Liver (tissue), 9 donors: Measurements from ENCODE around the gene CCDC63. TPM values are rescaled to one million over a fixed set of nuclear protein-coding genes. Genes with fewer than 3 reads are reported as not detected.
"Not testable (repeated sequence)": the region's sequence is repeated elsewhere in the genome, so short reads cannot be mapped to it uniquely, and the experiment has no call there.

Experiments used
- DNase-seq: peaks from one replicate; pipeline ENCODE4 v3.0.0-alpha.2; 2017; ENCODE audit warnings: low spot score
- H3K27ac ChIP-seq, 2 donors: one replicate each; pipeline ENCODE4 v1.7.0; 2013; ENCODE audit warnings: inconsistent platforms in 2 of 2, low read length in 2 of 2, control low read depth in 1 of 2, low read depth in 1 of 2, mild to moderate bottlenecking in 1 of 2
- H3K27me3 ChIP-seq, 4 donors: one replicate each; pipeline versions ENCODE4 v1.6.1 to v1.7.0; 2013; ENCODE audit warnings: low read length in 3 of 4, inconsistent platforms in 1 of 4, mild to moderate bottlenecking in 1 of 4, moderate library complexity in 1 of 4; ENCODE audit not compliant: control insufficient read depth in 4 of 4, insufficient read depth in 4 of 4
- H3K36me3 ChIP-seq, 4 donors: one replicate each; pipeline versions ENCODE4 v1.6.1 to v1.7.0; 2013; ENCODE audit warnings: low read length in 3 of 4, mild to moderate bottlenecking in 3 of 4, low read depth in 1 of 4, moderate library complexity in 1 of 4; ENCODE audit not compliant: control insufficient read depth in 4 of 4, insufficient read depth in 3 of 4
- H3K4me1 ChIP-seq, 4 donors: one replicate each; pipeline versions ENCODE4 v1.6.1 to v1.7.0; 2013; ENCODE audit warnings: low read length in 3 of 4, mild to moderate bottlenecking in 3 of 4, moderate library complexity in 1 of 4; ENCODE audit not compliant: control insufficient read depth in 4 of 4, insufficient read depth in 4 of 4
- H3K4me3 ChIP-seq, 3 donors: one replicate each; pipeline versions ENCODE4 v1.6.1 to v1.7.0; 2013; ENCODE audit warnings: low read length in 3 of 3, control low read depth in 1 of 3, low read depth in 1 of 3, mild to moderate bottlenecking in 1 of 3
- H3K9ac ChIP-seq, 2 donors: one replicate each; pipeline ENCODE4 v1.7.0; 2013; ENCODE audit warnings: low read length in 2 of 2, mild to moderate bottlenecking in 2 of 2, moderate library complexity in 2 of 2, control low read depth in 1 of 2, low read depth in 1 of 2
- H3K9me3 ChIP-seq, 4 donors: one replicate each; pipeline versions ENCODE4 v1.6.1 to v1.7.0; 2013; ENCODE audit warnings: low read length in 3 of 4; ENCODE audit not compliant: control insufficient read depth in 4 of 4
- EGR1 ChIP-seq, 2 donors: IDR thresholded peaks; 2 replicates each; pipeline ENCODE4 v1.6.1; 2016 to 2018; ENCODE audit warnings: antibody characterized with exemption in 2 of 2, low read depth in 2 of 2
- FOXA1 ChIP-seq: IDR thresholded peaks from 2 replicates; pipeline ENCODE4 v1.6.1; 2016; ENCODE audit warnings: antibody characterized with exemption
- FOXA2 ChIP-seq: IDR thresholded peaks from 2 replicates; pipeline ENCODE4 v1.6.1; 2016; ENCODE audit warnings: antibody characterized with exemption
- GABPA ChIP-seq, 2 donors: IDR thresholded peaks in 1 of 2; conservative IDR thresholded peaks in 1 of 2; 2 replicates each; pipeline ENCODE4 v1.6.1; 2016; ENCODE audit warnings: antibody characterized with exemption in 2 of 2, mild to moderate bottlenecking in 1 of 2, moderate library complexity in 1 of 2
- HNF4A ChIP-seq, 2 donors: conservative IDR thresholded peaks; 2 replicates each; pipeline ENCODE4 v1.6.1; 2016; ENCODE audit warnings: antibody characterized with exemption in 2 of 2, mild to moderate bottlenecking in 2 of 2
- HNF4G ChIP-seq: IDR thresholded peaks from 2 replicates; pipeline ENCODE4 v1.6.1; 2016; ENCODE audit warnings: antibody characterized with exemption
- JUND ChIP-seq, 2 donors: IDR thresholded peaks; 2 replicates each; pipeline ENCODE4 v1.6.1; 2016; ENCODE audit warnings: antibody characterized with exemption in 2 of 2
- NR2F2 ChIP-seq: IDR thresholded peaks from 2 replicates; pipeline ENCODE4 v1.6.1; 2016; ENCODE audit warnings: antibody characterized with exemption
- RAD21 ChIP-seq, 2 donors: IDR thresholded peaks; 2 replicates each; pipeline ENCODE4 v1.6.1; 2016; ENCODE audit warnings: antibody characterized with exemption in 2 of 2, mild to moderate bottlenecking in 2 of 2
- RXRA ChIP-seq, 2 donors: IDR thresholded peaks; 2 replicates each; pipeline ENCODE4 v1.6.1; 2017 to 2018; ENCODE audit warnings: antibody characterized with exemption in 2 of 2, mild to moderate bottlenecking in 1 of 2
- SP1 ChIP-seq: IDR thresholded peaks from 2 replicates; pipeline ENCODE4 v1.6.1; 2018; ENCODE audit warnings: antibody characterized with exemption, mild to moderate bottlenecking
- TAF1 ChIP-seq: conservative IDR thresholded peaks from 2 replicates; pipeline ENCODE4 v1.6.1; 2016; ENCODE audit warnings: antibody characterized with exemption, mild to moderate bottlenecking
- YY1 ChIP-seq: IDR thresholded peaks from 2 replicates; pipeline ENCODE4 v1.6.1; 2016; ENCODE audit warnings: antibody characterized with exemption, mild to moderate bottlenecking
- WGBS: extraction: QIAGEN DNeasy Blood & Tissue Kit; methylation state at CpG from one replicate; pipeline ENCODE4 v1.1.7; 2013; 5-methylcytosine and 5-hydroxymethylcytosine counted together
- polyA plus RNA-seq, 2 donors: library from polyadenylated mRNA; stranded (reverse) in 1 of 2; unstranded in 1 of 2; fragments of 200-250 nt in 1 of 2; fragments of >200 nt in 1 of 2; fragmentation: Nextera tagmentation in 1 of 2; extraction: Ambion mirVana in 1 of 2; gene quantifications; one replicate each; pipeline versions ENCODE4 v1.2.1 to v1.2.3, GENCODE V29; 2013 to 2015
- total RNA-seq, 2 donors: library from RNA; depleted of rRNA; stranded (reverse); fragments of >200 nt; gene quantifications; one replicate each; pipeline ENCODE4 v1.2.3, GENCODE V29; 2014
- TF ChIP-seq, protein P1 (sequence below): IDR thresholded peaks from 2 replicates; pipeline ENCODE4 v1.6.1; 2016; ENCODE audit warnings: antibody characterized with exemption, mild to moderate bottlenecking
- TF ChIP-seq, protein P2 (sequence below): IDR thresholded peaks from 2 replicates; pipeline ENCODE4 v1.6.1; 2016; ENCODE audit warnings: antibody characterized with exemption
- TF ChIP-seq, protein P3 (sequence below): fragments of 150-350 bp; IDR thresholded peaks from 2 replicates; pipeline ENCODE4 v1.5.1; 2017; ENCODE audit warnings: improper control_type of control experiment, low read depth, low read length; ENCODE audit not compliant: missing input control
- TF ChIP-seq, protein P4 (sequence below): IDR thresholded peaks from 2 replicates; pipeline ENCODE4 v1.6.1; 2016; ENCODE audit warnings: antibody characterized with exemption
- TF ChIP-seq, protein P5 (sequence below): IDR thresholded peaks from 2 replicates; pipeline ENCODE4 v1.6.1; 2016; ENCODE audit warnings: antibody characterized with exemption
- donor health status: healthy.
- donor health status: healthy.
- donor health status: healthy.
- donor health status: healthy.
- donor health status: healthy.

Gene CCDC63
- total and polyA plus RNA-seq, 4 donors = not detected

DNA sequence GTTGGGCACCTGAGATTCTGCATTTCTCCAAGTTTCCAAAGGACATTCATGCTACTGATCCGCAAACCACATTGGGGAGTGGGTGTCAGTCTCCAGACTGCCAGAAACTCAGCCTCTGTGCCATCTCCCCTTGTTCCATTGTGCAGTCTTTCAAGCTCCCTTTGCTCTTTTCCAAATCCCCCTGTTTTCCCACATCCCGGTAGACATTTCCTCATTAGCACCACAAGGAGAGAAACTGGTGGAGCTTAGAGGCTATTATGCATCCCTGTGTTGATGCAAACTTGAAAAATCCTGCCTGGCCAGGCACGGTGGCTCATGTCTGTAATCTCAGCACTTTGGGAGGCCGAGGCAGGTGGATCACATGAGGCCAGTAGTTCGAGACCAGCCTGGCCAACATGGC is 10.7 kb downstream of the CCDC63 start:
- no peaks in the 10 kb centered on the region for H3K9me3 ChIP-seq
- H3K27me3 ChIP-seq = no peaks in the 10 kb centered on the region
- no peaks in the 10 kb centered on the region for H3K4me1 ChIP-seq
- no peak overlapping the region for H3K27ac ChIP-seq
- no peak overlapping the region for H3K4me3 ChIP-seq
- no peaks in the 10 kb centered on the region for H3K36me3 ChIP-seq
- no peak for TF ChIP-seq YY1
- TF ChIP-seq, protein P1, sequence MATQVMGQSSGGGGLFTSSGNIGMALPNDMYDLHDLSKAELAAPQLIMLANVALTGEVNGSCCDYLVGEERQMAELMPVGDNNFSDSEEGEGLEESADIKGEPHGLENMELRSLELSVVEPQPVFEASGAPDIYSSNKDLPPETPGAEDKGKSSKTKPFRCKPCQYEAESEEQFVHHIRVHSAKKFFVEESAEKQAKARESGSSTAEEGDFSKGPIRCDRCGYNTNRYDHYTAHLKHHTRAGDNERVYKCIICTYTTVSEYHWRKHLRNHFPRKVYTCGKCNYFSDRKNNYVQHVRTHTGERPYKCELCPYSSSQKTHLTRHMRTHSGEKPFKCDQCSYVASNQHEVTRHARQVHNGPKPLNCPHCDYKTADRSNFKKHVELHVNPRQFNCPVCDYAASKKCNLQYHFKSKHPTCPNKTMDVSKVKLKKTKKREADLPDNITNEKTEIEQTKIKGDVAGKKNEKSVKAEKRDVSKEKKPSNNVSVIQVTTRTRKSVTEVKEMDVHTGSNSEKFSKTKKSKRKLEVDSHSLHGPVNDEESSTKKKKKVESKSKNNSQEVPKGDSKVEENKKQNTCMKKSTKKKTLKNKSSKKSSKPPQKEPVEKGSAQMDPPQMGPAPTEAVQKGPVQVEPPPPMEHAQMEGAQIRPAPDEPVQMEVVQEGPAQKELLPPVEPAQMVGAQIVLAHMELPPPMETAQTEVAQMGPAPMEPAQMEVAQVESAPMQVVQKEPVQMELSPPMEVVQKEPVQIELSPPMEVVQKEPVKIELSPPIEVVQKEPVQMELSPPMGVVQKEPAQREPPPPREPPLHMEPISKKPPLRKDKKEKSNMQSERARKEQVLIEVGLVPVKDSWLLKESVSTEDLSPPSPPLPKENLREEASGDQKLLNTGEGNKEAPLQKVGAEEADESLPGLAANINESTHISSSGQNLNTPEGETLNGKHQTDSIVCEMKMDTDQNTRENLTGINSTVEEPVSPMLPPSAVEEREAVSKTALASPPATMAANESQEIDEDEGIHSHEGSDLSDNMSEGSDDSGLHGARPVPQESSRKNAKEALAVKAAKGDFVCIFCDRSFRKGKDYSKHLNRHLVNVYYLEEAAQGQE = no peak
- 83% methylated on average over 5 of the region's 5 CpGs for WGBS
- no peak for DNase-seq
- H3K9ac ChIP-seq = no peak overlapping the region

DNA sequence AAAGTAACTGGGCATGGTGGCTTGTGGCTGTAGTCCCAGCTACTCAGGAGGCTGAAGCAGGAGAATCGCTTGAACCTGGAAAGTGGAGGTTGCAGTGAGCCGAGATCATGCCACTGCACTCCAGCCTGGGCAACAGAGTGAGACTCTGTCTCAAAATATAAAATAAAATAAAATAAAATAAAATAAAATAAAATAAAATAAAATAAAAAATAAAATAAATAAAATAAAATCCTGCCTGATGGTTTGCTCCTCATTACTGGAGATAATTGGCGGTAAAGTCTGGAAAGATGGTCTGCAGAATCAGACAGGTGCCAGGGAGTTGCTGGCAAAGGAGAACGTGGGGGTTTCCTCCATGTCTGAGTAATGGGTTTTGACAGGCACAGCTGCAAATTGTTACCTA is 11.2 kb downstream of the CCDC63 start:
- H3K4me1 ChIP-seq, H3K9me3 ChIP-seq, H3K9ac ChIP-seq, H3K4me3 ChIP-seq, H3K36me3 ChIP-seq, H3K27me3 ChIP-seq, DNase-seq, H3K27ac ChIP-seq: not testable (repeated sequence)
- WGBS = 94% methylated on average over 4 of the region's 4 CpGs

DNA sequence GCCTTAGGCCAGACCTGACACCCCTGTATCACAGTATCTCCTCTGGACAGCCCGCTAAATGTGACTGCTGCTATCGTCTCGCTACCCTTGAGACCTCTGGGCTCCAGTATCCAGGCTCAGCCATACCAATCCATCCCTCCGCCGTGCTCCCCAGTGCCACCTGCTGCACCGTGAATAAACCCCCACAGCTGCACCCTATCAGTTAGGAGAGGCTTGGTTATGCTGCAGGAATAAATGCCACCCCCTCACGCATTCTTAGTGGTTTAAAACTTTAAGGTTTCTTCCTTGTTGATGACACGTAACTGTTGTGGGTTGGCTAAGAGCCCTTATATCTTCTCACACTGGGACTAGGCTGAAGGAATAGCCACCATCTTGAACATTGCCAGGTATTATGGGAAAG is 12.1 kb downstream of the CCDC63 start:
- 79% methylated on average over 8 of the region's 8 CpGs for WGBS

More for the DNA sequence above, 12.1 kb downstream of the CCDC63 start:
- Histone ChIP-seq H3K9me3 (no peaks in the 10 kb centered on the region), H3K9ac (no peak overlapping the region), H3K4me1 (no peaks in the 10 kb centered on the region), H3K36me3 (no peaks in the 10 kb centered on the region), H3K27ac (no peak overlapping the region), H3K27me3 (no peaks in the 10 kb centered on the region), H3K4me3 (no peak overlapping the region)
- no peak for DNase-seq
- TF ChIP-seq NR2F2 (no peak), FOXA1 (no peak), TAF1 (no peak), SP1 (no peak), EGR1 (IDR thresholded peaks at IDR 0.05; ENCODE audit: low read depth in 2 of 2) (no peak), RXRA (IDR thresholded peaks at IDR 0.05) (no peak), RAD21 (IDR thresholded peaks at IDR 0.05) (no peak), GABPA (IDR thresholded peaks at IDR 0.05 in 1 of 2, conservative IDR thresholded peaks at IDR 0.05 in 1 of 2) (no peak), YY1 (no peak), HNF4A (conservative IDR thresholded peaks at IDR 0.05) (no peak), JUND (IDR thresholded peaks at IDR 0.05) (no peak), HNF4G (no peak), FOXA2 (no peak)
- TF ChIP-seq, protein P2, sequence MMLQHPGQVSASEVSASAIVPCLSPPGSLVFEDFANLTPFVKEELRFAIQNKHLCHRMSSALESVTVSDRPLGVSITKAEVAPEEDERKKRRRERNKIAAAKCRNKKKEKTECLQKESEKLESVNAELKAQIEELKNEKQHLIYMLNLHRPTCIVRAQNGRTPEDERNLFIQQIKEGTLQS = no peak
- TF ChIP-seq, protein P3, sequence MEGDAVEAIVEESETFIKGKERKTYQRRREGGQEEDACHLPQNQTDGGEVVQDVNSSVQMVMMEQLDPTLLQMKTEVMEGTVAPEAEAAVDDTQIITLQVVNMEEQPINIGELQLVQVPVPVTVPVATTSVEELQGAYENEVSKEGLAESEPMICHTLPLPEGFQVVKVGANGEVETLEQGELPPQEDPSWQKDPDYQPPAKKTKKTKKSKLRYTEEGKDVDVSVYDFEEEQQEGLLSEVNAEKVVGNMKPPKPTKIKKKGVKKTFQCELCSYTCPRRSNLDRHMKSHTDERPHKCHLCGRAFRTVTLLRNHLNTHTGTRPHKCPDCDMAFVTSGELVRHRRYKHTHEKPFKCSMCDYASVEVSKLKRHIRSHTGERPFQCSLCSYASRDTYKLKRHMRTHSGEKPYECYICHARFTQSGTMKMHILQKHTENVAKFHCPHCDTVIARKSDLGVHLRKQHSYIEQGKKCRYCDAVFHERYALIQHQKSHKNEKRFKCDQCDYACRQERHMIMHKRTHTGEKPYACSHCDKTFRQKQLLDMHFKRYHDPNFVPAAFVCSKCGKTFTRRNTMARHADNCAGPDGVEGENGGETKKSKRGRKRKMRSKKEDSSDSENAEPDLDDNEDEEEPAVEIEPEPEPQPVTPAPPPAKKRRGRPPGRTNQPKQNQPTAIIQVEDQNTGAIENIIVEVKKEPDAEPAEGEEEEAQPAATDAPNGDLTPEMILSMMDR = no peak
- TF ChIP-seq, protein P4, sequence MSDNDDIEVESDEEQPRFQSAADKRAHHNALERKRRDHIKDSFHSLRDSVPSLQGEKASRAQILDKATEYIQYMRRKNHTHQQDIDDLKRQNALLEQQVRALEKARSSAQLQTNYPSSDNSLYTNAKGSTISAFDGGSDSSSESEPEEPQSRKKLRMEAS = no peak
- TF ChIP-seq, protein P5, sequence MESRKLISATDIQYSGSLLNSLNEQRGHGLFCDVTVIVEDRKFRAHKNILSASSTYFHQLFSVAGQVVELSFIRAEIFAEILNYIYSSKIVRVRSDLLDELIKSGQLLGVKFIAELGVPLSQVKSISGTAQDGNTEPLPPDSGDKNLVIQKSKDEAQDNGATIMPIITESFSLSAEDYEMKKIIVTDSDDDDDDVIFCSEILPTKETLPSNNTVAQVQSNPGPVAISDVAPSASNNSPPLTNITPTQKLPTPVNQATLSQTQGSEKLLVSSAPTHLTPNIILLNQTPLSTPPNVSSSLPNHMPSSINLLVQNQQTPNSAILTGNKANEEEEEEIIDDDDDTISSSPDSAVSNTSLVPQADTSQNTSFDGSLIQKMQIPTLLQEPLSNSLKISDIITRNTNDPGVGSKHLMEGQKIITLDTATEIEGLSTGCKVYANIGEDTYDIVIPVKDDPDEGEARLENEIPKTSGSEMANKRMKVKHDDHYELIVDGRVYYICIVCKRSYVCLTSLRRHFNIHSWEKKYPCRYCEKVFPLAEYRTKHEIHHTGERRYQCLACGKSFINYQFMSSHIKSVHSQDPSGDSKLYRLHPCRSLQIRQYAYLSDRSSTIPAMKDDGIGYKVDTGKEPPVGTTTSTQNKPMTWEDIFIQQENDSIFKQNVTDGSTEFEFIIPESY = no peak
- TF ChIP-seq, protein P1 = no peak
